ENCODE results near the gene LMBRD1. TPM values are rescaled to one million over a fixed set of nuclear protein-coding genes. Genes with fewer than 3 reads are reported as not detected.

Gene LMBRD1
- total RNA-seq, 1 donor from 2014 or later: 26.5 TPM

- H3K27me3 Mint-ChIP-seq (ENCODE audit: unreplicated experiment): peaks cover 2% of the 10 kb centered on the region
- H3K4me1 Mint-ChIP-seq (ENCODE audit: unreplicated experiment): peaks cover 2% of the 10 kb centered on the region
- no peak overlapping the region for H3K4me3 Mint-ChIP-seq (ENCODE audit: unreplicated experiment)
- no peak for DNase-seq (ENCODE audit: low spot score)
- peaks cover 8% of the 10 kb centered on the region for H3K36me3 Mint-ChIP-seq (ENCODE audit: low read depth, unreplicated experiment)
- no peaks in the 10 kb centered on the region for H3K9me3 Mint-ChIP-seq (ENCODE audit: unreplicated experiment)
- TF ChIP-seq CTCF (IDR thresholded peaks at IDR 0.05; ENCODE audit: unreplicated experiment): no peak
- H3K27ac Mint-ChIP-seq (ENCODE audit: unreplicated experiment): no peak overlapping the region
These were observed 38.6 kb downstream of the LMBRD1 start for GRCh38 chr6:69758214-69758613.

GRCh38 chr6:69756907-69757306 lies 39.9 kb downstream of the LMBRD1 start:
- Mint-ChIP-seq H3K4me3 (ENCODE audit: unreplicated experiment) (no peak overlapping the region), H3K36me3 (ENCODE audit: low read depth, unreplicated experiment) (peaks cover 8% of the 10 kb centered on the region), H3K27me3 (ENCODE audit: unreplicated experiment) (peaks cover 1% of the 10 kb centered on the region), H3K4me1 (ENCODE audit: unreplicated experiment) (peaks cover 2% of the 10 kb centered on the region), H3K27ac (ENCODE audit: unreplicated experiment) (no peak overlapping the region), H3K9me3 (ENCODE audit: unreplicated experiment) (no peaks in the 10 kb centered on the region)
- no peak for DNase-seq (ENCODE audit: low spot score)
- no peak for TF ChIP-seq CTCF (IDR thresholded peaks at IDR 0.05; ENCODE audit: unreplicated experiment)

- H3K4me1 Mint-ChIP-seq (ENCODE audit: unreplicated experiment): peaks cover 2% of the 10 kb centered on the region
- no peak overlapping the region for H3K4me3 Mint-ChIP-seq (ENCODE audit: unreplicated experiment)
- peaks cover 8% of the 10 kb centered on the region for H3K36me3 Mint-ChIP-seq (ENCODE audit: low read depth, unreplicated experiment)
- no peak overlapping the region for H3K27ac Mint-ChIP-seq (ENCODE audit: unreplicated experiment)
- no peak for DNase-seq (ENCODE audit: low spot score)
- H3K27me3 Mint-ChIP-seq (ENCODE audit: unreplicated experiment): peaks cover 1% of the 10 kb centered on the region
- TF ChIP-seq CTCF (IDR thresholded peaks at IDR 0.05; ENCODE audit: unreplicated experiment): no peak
- H3K9me3 Mint-ChIP-seq (ENCODE audit: unreplicated experiment): no peaks in the 10 kb centered on the region
These were observed 40.4 kb downstream of the LMBRD1 start for GRCh38 chr6:69756366-69756765.

DNA sequence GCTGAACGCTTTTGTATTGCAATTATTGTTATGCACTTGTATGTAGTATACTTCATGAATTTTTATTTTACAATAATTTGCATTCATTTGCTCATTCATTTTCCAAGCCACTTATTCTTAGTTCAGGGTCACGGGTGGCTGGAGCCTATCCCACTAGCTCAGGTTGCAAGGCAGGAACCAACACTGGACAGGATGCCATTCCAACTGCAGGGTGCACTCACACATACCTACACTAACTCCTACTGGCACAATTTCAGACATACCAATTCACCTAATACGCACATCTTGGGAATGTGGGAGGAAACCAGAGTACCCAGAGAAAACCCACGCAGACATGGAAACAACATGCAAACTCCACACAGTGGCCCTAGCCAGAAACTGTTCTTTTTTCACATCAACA lies 61.8 kb downstream of the LMBRD1 start:
- Mint-ChIP-seq H3K4me3 (ENCODE audit: unreplicated experiment) (no peak overlapping the region), H3K27ac (ENCODE audit: unreplicated experiment) (no peak overlapping the region), H3K9me3 (ENCODE audit: unreplicated experiment) (no peaks in the 10 kb centered on the region), H3K36me3 (ENCODE audit: low read depth, unreplicated experiment) (no peaks in the 10 kb centered on the region), H3K27me3 (ENCODE audit: unreplicated experiment) (no peaks in the 10 kb centered on the region), H3K4me1 (ENCODE audit: unreplicated experiment) (no peaks in the 10 kb centered on the region)
- DNase-seq (ENCODE audit: low spot score): no peak
- no peak for TF ChIP-seq CTCF (IDR thresholded peaks at IDR 0.05; ENCODE audit: unreplicated experiment)

DNA sequence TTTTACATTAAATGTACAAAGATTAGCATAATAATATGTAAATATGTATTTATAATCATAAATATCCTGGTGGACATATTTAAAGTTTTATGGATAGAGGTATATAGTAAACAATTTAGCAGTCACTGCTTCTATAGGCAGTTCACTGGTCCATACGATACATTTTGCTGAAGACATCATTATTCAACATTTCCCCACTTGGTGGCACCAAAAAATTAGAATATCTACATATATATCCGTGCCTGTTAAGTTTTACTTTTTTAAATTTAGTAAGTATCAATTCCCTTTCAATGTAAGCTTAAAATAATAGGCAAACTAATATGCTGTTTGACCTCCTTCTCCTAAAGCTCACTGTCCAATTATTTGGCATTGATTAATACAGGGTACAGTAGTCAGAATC lies 64.2 kb downstream of the LMBRD1 start:
- Mint-ChIP-seq H3K27ac (ENCODE audit: unreplicated experiment) (no peak overlapping the region), H3K4me3 (ENCODE audit: unreplicated experiment) (no peak overlapping the region), H3K9me3 (ENCODE audit: unreplicated experiment) (no peaks in the 10 kb centered on the region), H3K4me1 (ENCODE audit: unreplicated experiment) (no peaks in the 10 kb centered on the region), H3K36me3 (ENCODE audit: low read depth, unreplicated experiment) (no peaks in the 10 kb centered on the region), H3K27me3 (ENCODE audit: unreplicated experiment) (no peaks in the 10 kb centered on the region)
- TF ChIP-seq CTCF (IDR thresholded peaks at IDR 0.05; ENCODE audit: unreplicated experiment): no peak
- DNase-seq (ENCODE audit: low spot score): no peak

All from endothelial cell (in vitro differentiated cells).